IPS-NIHi11 (cell line): Measurements from ENCODE around the gene RPS6KA2.
"Not testable (repeated sequence)": the region's sequence is repeated elsewhere in the genome, so short reads cannot be mapped to it uniquely, and the experiment has no call there.

Experiments used
- DNase-seq: peaks from one replicate; pipeline ENCODE4 v3.0.0; 2012; ENCODE audit warnings: mixed read lengths, low spot score

The RPS6KA2 gene

DNA sequence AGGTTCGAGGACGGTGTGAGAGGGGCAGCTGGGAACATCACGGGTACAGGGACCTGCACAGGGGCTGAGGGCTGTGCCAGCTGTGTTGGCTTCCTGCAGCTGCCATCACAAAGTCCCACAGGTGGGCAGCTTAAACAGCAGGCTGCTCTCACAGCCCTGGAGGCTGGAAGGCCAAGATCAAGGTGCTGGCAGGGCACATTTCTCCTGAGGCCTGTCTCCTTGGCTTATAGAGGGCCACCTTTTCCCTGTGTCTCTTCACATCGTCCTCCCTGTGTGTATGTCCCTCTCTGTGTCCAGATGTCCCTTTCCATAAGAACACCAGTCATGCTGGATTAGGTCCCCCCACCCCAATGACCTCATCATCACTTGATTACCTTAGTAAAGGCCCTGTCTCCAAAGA, 229.2 kb downstream of the RPS6KA2 start:
- no peak for DNase-seq

DNA sequence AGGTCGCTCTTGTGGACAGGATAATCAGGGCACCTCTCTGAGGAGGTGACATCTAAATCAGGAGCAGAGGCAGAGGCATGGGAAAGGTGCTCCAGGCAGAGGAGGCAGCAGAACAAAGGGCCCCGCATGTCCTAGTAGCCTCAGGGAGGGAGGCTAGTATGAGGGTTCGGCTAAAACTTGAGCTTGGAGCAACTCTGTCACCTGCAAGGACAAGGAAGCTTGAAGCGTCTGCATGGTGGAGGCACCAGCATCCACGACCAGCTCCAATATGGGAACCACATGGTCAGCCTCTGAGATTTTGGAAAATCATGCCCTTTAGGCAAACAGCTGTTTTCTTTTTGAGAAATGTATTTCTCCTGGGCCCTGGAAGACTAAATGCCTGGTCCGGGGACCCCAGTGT, 231.3 kb downstream of the RPS6KA2 start:
- no peak for DNase-seq

DNA sequence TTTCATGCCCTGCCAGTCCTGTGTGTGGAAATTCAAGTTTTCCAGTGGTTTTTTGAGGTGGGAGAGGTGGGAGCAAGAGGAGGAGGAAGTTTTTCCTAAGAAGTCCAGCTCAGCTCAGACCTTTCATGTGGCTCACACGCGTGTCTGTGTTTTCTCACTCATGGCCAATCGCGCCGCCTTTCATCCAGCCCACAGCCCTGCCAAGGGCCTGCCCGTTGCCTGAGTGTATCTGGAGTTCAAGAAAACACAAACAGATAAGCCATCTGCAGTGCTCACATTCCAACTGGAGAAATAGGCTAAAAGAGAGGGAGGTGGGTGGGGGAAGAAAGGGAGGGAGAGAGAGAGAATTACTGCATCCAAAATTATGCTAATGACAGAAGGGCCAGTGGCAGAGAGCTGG, 231.7 kb downstream of the RPS6KA2 start:
- no peak for DNase-seq

DNA sequence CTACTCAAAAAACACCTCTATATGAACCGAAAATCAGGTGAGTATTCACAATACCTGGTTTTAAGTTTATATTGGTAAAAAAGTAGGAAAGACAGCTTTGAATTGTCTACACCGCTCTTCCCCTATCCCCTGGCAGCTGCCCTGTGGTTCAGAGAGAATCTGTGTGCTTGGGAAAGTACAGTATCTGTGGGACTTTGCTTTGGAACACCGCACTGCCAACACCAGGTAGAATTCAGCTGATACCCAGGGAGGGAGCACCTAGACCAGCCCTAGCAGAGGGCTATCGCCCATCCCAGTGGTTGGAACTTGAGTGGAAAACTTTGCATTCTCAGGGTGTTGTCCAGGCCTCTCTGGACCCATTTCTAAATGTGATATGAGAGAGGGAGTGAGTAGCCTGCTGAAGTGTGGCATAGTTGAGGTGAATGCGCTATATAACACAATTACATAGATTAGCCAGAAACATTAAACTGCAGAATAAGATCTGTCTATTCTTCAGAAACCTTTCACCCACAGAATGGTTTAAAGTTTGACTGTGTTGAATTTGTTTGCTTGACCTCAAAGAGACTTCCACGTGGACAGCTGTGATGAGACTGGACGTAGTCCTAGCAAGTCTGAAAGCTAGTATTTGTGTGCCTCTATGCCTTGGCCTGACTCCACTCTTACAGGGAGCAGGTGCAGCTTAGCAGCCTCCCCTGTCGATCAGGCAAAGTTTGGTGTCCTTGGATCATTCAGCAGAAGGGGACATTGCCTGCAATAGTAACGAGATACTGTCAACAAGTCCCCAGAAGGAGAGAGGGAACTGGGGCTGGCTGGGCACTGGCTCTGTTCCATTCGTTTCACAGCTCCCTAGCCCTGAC, 232.8 kb downstream of the RPS6KA2 start:
- DNase-seq, result no peak

DNA sequence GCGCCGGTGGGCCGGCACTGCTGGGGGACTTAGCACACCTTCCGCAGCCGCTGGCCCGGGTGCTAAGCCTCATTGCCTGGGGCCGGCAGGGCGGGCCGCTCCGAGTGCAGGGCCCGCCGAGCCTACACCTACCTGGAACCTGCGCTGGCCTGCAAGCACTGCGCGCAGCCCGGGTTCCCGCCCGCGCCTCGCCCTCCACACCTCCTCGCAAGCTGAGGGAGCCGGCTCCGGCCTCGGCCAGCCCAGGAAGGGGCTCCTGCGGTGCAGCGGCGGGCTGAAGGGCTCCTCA, 233.6 kb downstream of the RPS6KA2 start:
- DNase-seq, result no peak

- not testable (repeated sequence) for DNase-seq
Measured at GRCh38 chr6:166392755-166393534, 234.1 kb downstream of the RPS6KA2 start.

DNA sequence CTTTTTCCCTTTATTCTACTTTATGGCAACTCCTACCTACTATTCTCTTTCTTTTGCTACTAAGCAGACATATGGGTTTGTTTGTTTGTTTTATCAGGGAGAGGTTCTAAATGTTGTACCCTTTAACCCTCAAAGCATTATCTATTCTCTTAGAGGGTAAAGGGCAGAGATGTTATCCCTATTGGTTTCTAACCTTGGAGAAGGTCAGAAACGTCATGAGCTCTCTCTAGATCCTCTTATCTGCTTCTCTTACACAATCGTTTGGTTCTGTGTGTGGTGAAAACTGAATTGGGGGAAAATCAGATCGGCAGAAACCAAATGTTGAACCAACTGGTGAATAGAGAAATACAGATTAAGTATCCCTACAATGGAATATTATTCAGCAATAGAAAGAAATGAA, 237.9 kb downstream of the RPS6KA2 start:
- DNase-seq, result no peak

- no peak for DNase-seq
Measured at GRCh38 chr6:166388290-166389004, 238.6 kb downstream of the RPS6KA2 start.

DNA sequence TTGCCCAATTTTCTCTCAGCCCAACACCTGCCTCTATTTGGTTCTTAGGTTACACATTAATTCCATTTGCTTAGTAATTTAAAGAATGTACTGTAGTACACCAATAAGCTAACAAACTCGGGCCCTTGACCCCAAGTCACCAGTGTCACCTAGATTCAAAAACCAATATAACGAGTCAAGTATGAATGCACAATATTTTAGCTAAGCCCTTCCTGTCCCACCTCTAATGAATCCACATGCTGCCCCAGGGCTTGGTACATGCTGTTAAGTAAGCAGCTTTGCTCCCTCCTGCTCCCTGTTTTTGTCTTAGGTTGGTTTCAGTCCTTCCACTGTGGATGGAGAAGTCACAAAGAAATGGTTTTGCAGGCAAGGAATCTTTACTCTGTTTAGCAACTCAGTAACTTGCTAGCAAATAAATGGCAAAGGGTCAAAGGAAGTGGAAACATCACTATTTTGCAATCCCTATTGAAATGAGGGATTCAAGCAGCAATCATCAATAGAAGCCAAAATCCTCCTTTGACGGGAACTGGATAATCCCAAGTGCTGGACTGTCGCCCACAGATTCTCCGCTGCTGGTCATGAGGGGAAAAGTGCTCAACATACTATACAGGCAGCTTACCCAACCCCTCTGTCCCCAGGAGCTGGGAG, 239.3 kb downstream of the RPS6KA2 start:
- DNase-seq, result no peak

GRCh38 chr6:166387098-166387497, 240.0 kb downstream of the RPS6KA2 start:
- not testable (repeated sequence) for DNase-seq

- no peak for DNase-seq
Measured at GRCh38 chr6:166386111-166386510, 240.9 kb downstream of the RPS6KA2 start.

GRCh38 chr6:166383802-166384363, 243.2 kb downstream of the RPS6KA2 start:
- not testable (repeated sequence) for DNase-seq

- DNase-seq, result peak; percentile 99
Measured at GRCh38 chr6:166382933-166383801, 243.9 kb downstream of the RPS6KA2 start, which contains the start of gene MPC1. Gene MPC1 (minus strand): TSS chr6:166382940. CDS start chr6:166382876, 64 bp downstream.

GRCh38 chr6:166382500-166382932, 244.5 kb downstream of the RPS6KA2 start:
- no peak for DNase-seq

DNA sequence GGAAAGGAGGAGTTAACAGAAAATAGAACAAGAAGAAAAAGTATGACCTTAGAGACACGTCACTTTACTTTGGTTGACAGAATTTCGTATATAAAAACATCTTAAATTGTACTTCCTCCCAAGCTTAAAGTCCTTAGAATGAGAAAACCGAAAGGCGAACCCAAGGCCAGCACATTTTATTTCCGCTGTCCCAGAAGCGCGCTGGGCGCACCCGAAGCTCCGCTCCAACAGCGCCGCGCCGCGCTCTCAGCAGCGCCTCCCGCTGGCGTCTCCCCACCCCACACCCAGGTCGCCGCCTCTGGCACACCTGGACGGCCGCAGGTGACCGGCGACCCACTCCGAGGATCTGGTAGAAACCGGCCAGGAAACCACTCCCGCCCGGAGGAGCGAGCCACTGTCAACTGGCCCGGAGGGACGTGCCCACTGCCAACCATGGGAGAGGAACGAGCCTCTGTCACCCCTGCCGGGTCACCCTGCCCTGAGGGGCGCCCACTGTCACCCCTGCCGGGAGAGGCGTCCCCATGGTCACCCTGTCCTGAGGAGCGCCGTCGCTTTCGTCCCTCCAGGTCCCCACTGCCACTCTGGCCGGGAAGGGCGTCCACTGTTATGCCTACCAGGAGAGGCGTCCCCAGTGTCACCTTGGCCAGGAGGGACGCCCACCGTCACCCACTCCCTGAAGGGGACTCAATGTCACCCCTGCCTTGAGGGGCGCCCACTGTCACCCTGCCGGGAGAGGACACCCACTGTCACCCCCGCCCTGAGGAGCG, 245.1 kb downstream of the RPS6KA2 start:
- DNase-seq, result peak; percentile 86

DNA sequence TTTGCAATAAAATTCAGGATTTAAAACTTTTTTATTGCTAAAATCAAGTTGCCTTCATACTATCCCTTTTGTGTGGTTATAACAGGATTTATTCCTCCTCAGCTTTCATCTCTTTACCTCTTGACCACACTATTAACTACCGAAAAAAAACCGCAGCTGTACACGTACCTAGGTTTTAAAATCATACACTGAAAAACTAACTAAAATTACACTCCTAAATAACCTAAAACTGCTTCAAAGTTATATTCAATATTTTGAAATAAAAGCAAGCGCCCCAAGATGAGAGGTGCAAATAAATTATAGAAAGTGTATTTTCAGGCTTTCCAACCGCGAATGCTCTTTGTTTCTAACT, 245.7 kb downstream of the RPS6KA2 start:
- DNase-seq, result no peak

DNA sequence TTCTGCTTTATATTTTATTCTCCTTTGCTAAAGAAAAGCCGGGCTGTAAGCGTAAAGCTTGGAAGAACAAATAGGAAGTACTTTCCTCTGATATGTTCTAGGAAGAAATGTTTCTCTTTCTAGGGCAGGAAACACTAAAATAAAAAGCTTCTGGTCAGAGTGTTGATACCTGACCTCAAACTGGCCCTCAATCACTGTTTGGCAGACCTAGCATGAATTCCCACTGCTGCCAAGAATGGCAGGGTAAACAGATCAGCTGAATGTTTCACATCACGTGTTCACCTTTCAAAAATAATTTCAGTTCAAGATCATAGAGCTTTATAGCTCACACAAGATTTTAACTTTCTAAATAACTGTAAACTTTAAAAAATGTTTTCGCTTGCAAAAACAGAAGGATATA, 247.3 kb downstream of the RPS6KA2 start:
- no peak for DNase-seq

DNA sequence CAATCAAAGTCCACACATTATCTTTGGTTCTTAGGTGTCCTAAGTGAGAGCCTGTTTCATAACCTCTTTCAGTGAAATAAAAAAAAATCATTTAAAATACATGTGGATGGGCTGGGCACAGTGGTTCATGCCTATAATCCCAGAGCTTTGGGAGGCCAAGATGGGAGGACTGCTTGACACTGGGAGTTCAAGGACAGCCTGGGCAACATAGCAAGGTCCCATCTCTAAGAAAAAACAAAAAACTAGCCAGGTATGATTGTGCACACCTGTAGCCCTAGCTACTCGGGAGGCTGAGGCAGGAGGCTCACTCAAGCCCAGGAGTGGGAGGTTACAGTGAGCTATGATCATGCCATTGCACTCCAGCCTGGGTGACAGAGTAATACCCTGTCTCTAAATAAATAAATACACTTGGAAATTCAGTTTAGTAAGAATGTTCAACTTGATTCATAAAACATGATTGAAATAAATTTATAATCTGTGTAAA, 247.9 kb downstream of the RPS6KA2 start:
- no peak for DNase-seq

DNA sequence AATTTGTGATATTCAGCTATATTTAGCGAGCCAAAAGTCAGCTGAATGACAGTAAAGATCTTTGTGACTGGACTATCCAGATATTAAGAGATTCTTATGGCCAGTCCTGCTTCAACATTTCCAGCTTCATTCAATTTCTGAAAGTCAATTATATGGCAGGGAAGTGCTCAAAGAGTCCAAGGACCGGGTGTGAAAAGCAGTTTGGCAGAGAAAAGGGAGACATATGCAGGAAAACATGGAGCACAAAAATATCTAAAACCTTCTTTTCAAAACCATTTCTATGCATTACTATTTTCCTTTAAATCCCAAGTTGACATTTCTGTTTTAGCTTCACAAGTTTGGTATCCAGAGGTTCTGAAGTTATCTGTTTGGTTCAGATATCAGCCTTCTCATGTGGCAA, 249.3 kb downstream of the RPS6KA2 start:
- DNase-seq, result no peak

DNA sequence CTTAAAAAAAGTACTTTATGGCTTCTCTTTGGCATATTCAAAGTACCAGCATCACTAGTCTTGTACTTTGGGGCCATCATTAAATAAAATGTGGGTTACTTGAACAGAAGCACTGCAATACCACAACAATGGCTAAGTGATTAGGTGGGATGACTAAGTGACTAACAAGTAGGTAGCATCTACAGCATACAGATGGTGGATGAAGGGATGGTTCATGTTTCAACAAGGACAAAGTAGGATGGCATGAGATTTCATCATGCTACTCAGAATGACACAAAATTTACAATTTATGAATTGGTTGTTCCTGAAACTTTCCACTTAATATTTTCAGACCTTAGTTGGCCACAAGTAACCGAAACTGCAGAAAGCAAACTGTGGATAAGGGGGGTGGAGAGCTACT, 252.0 kb downstream of the RPS6KA2 start:
- no peak for DNase-seq
